Dermis blood vessel endothelial cell (primary cell): Measurements from ENCODE around the gene IQCH. TPM values are rescaled to one million over a fixed set of nuclear protein-coding genes. Genes with fewer than 3 reads are reported as not detected.
"Not testable (repeated sequence)": the region's sequence is repeated elsewhere in the genome, so short reads cannot be mapped to it uniquely, and the experiment has no call there.

Experiments used
- DNase-seq: peaks from one replicate; pipeline ENCODE4 v3.0.0; 2010
- total RNA-seq: library from RNA; depleted of rRNA; stranded (reverse); fragments of >200 nt; gene quantifications from 2 replicates; pipeline ENCODE4 v1.2.3, GENCODE V29; 2014

Gene IQCH
- total RNA-seq: 1.4 and 1.7 TPM in 2 replicates

GRCh38 chr15:67254238-67255175 is at the start of gene IQCH, which contains the start of gene AAGAB:
Gene IQCH, plus strand, starts transcription at chr15:67254786. Its CDS starts 111 bp downstream, at chr15:67254897.
Gene AAGAB, minus strand, starts transcription at chr15:67254661. Its CDS starts 30 bp downstream, at chr15:67254631.
- peak; percentile 98 for DNase-seq

DNA sequence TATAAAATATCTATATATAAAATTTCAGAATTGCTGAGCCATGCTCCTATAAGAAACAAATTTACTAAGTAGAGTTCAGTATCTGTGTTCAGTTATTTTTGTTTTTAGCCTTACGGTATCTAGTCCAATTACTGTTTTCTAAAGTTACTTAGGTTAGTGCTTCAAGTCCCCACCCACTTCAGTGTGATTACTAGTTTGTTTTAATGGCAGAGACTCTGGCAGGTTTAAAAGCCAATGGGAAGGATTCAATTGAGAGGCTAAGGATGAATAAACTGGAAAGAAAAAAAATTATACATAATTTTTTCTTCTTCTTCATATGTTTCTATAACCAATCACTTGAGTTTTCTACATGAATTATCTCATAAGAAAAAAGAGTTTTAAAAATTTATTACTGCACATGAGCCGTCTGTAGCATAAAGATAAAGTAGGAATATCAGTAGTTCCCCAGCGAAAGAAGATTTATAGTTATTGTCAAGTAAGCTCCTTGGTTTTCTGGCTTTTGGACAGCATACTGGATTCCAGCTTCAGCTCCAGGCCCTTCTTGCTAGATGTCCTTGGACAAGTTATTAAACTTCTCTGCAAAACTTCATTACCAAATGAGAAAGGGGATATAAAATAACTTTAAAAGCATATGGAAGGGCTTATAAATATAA is 46.9 kb upstream of the IQCH start:
- DNase-seq: no peak

DNA sequence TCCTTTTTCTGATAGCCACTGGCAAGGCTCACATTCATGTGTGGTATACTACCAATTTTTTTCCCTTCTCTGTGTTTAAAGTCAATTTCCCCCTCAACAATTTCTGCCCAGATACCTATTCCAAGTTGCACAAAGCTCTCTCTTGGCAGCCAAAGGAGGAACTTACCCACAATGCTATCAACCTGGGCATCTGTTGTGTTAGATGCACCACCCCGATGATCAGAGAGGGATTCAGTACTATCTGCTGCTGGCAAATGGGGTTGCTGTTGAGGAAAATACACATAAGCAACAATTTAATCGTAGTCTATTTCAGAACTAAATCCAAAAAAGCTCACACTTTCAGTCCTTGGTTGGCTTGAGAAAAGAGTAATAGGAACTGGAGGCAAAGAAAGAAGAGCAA is 46.2 kb upstream of the IQCH start:
- no peak for DNase-seq

DNA sequence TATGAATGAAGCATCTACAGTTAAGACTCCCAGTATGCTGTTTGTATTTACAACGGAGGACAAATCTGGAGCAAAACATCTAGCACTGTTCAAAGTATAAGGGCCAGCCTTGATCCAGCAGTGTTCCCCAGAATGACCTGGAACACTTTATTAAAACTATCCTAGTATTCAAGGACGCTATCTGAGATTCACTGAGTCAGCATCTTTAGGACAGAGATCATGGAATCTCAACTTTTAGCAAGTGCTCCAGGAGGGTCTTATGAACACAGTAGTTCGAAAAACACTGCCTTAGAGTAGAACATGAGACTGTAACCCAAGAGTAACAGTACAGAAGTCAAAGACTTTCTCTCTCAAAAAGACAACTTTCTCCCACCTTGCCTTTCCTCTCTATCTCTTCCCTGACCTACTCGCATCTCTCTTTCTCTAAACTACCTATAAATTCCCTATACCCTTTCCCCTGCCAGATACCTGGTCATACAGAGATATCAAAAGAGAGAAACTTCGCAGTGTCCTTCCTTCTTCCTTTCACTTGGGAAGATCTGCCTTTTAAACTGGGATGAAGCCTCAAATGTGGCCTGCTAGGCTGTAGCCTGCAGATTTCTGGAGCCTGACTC is 43.9 kb upstream of the IQCH start:
- DNase-seq: no peak

DNA sequence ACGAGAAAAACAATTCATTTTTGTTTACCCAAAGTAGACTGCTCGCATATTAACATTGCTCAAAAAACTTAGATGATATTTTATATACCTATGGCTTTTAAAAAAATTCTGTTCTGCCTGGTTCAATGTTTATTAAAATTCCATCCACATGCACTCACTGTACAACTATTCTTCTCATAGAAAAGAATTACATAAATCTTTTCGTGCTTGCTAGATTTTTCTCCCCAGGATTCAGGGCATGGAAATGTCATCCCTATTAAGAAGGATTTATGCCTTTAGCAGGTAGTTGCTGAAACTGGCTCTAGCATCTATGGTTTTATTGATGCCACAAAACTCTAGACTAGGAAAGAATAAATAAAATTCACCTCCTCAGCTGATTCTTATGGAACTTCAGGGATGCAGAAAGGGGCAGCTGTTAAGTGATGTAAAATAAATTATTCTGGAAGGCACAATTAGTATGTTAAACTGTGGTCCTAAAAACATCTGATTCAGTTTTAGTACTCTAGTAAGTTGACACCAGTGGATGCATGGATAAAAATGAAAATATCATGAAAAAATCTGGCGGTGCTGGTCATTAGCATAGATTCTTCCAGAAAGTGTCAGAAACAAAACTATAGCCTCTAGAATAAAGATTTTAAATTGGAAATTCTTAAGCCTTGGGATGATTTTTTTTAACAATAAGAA is 41.8 kb upstream of the IQCH start:
- DNase-seq: no peak

GRCh38 chr15:67215102-67215501 is 39.5 kb upstream of the IQCH start:
- DNase-seq: no peak

DNA sequence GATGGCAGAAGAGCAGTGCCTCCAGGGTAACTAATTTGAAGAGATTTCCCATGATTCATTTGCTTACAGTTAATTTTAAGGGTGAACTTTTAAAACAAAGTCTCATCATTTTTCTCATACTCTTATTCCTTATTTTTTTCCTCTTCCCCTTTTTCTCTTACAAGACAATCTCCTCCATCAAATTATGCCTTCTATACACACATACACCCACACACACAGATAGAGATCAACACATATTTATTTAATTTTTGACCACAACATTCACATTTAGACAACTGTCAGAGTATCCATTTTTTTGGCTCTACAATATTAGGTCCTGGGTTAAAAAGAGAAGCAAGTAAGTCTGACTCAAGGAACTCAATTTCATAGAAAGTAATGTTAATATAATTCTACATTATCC is 37.7 kb upstream of the IQCH start:
- no peak for DNase-seq

- DNase-seq: no peak
These were observed 36.2 kb upstream of the IQCH start for GRCh38 chr15:67218428-67218827.

DNA sequence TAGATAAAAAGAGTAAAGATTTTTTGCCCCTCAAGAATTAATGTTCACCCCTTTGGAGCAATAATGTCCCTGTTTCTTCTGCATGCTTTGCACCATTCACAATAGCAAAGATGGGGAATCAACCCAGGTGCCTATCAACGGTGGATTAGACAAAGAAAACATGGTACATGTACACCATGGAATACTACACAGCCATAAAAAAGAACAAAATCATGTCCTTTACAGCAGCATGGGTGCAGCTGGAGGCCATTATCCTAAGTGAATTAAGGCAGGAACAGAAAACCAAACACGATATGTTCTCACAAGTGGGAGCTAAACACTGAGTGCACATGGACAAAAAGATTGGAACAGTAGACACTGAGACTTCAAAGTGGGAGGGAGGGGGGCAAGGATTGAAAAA is 35.3 kb upstream of the IQCH start:
- no peak for DNase-seq

- DNase-seq: no peak
These were observed 29.7 kb upstream of the IQCH start for GRCh38 chr15:67224889-67225288.

DNA sequence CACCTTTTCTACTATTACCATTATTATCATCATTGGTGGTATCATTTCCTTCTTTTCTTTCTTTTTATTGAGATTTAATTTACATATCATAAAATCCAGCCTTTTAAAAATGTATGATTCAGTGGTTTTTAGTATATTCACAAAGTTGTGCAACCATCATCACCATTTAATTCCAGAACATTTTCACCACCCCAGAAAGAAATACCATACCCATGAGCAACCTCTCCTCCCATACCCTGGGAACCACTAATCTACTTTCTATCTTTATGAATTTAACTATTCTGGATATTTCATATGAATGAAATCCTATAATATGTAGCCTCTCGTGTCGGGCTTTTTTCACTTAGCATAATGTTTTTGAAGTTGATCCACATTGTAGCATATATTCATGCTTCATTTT is 29.2 kb upstream of the IQCH start:
- no peak for DNase-seq

GRCh38 chr15:67227431-67227830 is 27.2 kb upstream of the IQCH start:
- no peak for DNase-seq

- no peak for DNase-seq
These were observed 26.7 kb upstream of the IQCH start for GRCh38 chr15:67227846-67228245.

- peak; percentile 2 for DNase-seq
These were observed 26.3 kb upstream of the IQCH start for GRCh38 chr15:67228286-67228685.

- no peak for DNase-seq
These were observed 24.1 kb upstream of the IQCH start for GRCh38 chr15:67230504-67230903.

DNA sequence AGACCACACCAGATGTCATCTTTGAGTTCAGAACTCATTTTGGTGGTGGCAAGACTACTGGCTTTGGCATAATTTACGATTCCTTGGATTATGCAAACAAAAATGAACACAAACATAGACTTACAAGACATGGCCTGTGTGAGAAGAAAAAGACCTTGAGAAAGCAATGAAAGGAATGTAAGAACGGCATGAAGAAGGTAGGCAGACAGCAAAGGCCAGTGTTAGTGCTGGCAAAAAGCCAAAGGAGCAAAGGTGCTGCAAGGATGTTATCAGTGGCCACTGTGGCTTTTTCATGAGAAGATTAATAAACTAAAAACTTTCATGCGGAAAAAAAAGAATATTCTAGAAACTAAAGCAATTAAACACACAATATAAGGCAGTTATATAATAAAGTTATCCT is 22.0 kb upstream of the IQCH start:
- DNase-seq: no peak

- DNase-seq: peak; percentile 33
These were observed 14.1 kb upstream of the IQCH start for GRCh38 chr15:67240235-67241131.

DNA sequence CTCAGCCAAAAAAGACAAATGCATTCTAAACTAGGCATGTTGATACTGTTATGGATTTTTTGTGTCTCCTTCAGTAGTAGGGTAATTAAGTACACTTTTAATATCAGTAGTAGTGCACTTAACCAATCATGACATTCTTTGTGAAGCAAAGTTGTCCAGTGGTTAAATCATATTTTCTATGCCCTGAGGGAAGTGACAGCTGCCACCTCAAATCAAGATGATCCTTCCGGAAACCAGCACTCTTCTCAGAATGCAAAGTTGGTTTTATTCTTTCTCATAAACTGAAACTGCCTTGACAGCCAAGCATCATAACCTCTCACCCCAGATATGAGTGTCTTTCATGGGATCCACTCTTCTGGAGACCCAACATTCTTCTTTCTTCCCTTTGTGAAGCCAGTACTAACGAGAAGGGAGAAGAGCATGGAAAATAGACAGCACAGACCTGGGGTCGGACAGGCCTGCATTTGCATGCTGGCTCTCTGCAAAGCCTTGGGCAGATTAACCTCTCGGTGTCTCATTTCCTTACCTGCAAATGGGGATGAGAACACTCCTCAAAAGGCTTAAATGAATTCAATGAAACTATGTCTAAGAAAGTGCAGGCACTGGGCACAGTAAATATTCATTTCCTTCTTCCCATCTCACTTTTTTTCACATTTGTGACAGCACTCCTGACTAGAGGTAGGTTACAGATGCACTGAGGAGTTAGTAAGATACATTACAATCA is 13.3 kb upstream of the IQCH start:
- DNase-seq: no peak

- DNase-seq: peak; percentile 41
These were observed 11.9 kb upstream of the IQCH start for GRCh38 chr15:67242708-67243111.

DNA sequence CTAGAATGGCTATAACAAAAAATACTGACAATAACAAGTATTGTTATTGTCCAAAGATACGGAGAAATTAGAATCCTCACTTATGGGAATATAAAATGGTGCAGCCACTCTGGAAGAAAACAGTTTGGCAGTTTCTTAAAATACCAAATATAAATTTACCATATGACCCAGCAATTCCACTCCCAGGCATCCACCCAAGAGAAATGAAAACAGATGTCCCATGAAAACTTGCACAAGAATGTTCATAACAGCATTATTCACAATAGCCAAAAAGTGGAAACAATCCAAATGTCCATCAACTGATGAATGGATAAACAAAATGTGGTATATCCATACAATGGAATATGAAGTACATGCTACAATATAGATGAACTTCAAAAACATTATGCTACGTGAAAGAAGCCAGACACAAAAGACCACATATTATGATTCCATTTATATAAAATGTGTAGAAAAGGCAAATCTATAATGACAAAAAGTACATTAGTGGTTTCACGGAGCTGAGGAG is 9.6 kb upstream of the IQCH start:
- DNase-seq: no peak

- DNase-seq: not testable (repeated sequence)
These were observed 8.0 kb upstream of the IQCH start for GRCh38 chr15:67246606-67247005.
